MCF 10A (cell line): ENCODE results near the gene DGKG. TPM values are rescaled to one million over a fixed set of nuclear protein-coding genes. Genes with fewer than 3 reads are reported as not detected.

Source experiments
- BruUV-seq: library from RNA; stranded (reverse); fragments of 400-500 nt; replicated peaks from 2 replicates; lab custom pipeline; 2021; lab: Mats Ljungman, UMichigan
- CTCF ChIA-PET: fragments of 300-600 bp; sonication (Branson Sonifier 250); formaldehyde crosslinking; extraction: SDS; loops from one replicate; lab custom pipeline; 2021; ENCODE audit warnings: antibody characterized with exemption, inconsistent platforms; lab: Yijun Ruan, JAX
- POLR2A ChIA-PET: fragments of 300-600, 350-650 bp; sonication (Branson Sonifier 250); formaldehyde crosslinking; extraction: SDS; loops from one replicate; lab custom pipeline; 2020; ENCODE audit warnings: antibody characterized with exemption, inconsistent platforms; lab: Yijun Ruan, JAX
- DNase-seq: peaks from one replicate; pipeline ENCODE4 v3.0.0-alpha.2; 2018; ENCODE audit not compliant: unreplicated experiment
- H3K27ac Mint-ChIP-seq: one replicate; pipeline ENCODE4 v1.8.0; 2022; ENCODE audit warnings: mild to moderate bottlenecking, low read depth, mixed read lengths; ENCODE audit not compliant: unreplicated experiment
- H3K27me3 Mint-ChIP-seq: one replicate; pipeline ENCODE4 v1.8.0; 2022; ENCODE audit warnings: mixed read lengths; ENCODE audit not compliant: insufficient read depth, unreplicated experiment
- H3K36me3 Mint-ChIP-seq: one replicate; pipeline ENCODE4 v1.8.0; 2022; ENCODE audit warnings: mild to moderate bottlenecking, moderate library complexity, mixed read lengths; ENCODE audit not compliant: insufficient read depth, unreplicated experiment
- H3K4me1 Mint-ChIP-seq: one replicate; pipeline ENCODE4 v1.8.0; 2022; ENCODE audit warnings: mixed read lengths; ENCODE audit not compliant: insufficient read depth, unreplicated experiment
- H3K4me3 Mint-ChIP-seq: one replicate; pipeline ENCODE4 v1.8.0; 2022; ENCODE audit warnings: mild to moderate bottlenecking, moderate library complexity, mixed read lengths; ENCODE audit not compliant: unreplicated experiment
- H3K9me3 Mint-ChIP-seq: one replicate; pipeline ENCODE4 v1.8.0; 2022; ENCODE audit warnings: mixed read lengths; ENCODE audit not compliant: unreplicated experiment
- intact Hi-C: fragments of 100-400 bp; cut with micrococcal nuclease; formaldehyde crosslinking; loops from 2 replicates; pipeline ENCODE4 v1.14.1; 2022
- total RNA-seq: library from RNA; stranded (reverse); gene quantifications from 2 replicates; pipeline ENCODE4 v1.2.3, GENCODE V29; 2022
- TF ChIP-seq, protein P1 (sequence below): fragments of 200-600 bp; IDR thresholded peaks from one replicate; pipeline ENCODE4 v1.8.0; 2022; ENCODE audit warnings: antibody characterized with exemption, mild to moderate bottlenecking; ENCODE audit not compliant: unreplicated experiment

The DGKG gene
- total RNA-seq, 1 experiment from 2014 or later: not detected

DNA sequence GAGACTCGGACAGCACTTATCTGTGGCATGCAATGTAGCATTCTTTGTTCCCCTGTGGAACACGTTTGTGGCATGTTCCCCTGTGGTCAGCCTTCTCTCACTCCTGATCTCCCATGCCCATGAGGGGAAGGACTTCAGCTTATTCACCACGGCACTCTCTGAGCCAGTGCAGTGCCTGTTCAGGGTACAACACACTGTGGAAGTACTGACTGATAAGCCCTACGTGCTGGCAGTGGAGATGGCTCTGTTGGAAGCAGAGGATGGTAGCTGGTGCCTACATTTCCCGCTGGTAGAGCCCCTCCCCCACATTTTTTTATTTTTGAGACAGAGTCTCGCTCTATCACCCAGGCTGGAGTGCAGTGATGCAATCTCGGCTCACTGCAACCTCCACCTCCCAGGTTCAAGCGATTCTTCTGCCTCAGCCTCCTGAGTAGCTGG, 209.7 kb downstream of the DGKG start:
- Mint-ChIP-seq H3K9me3 (no peaks in the 10 kb centered on the region), H3K4me3 (no peak overlapping the region), H3K4me1 (no peaks in the 10 kb centered on the region), H3K27me3 (peaks cover 28% of the 10 kb centered on the region), H3K36me3 (no peaks in the 10 kb centered on the region), H3K27ac (no peak overlapping the region)
- ChIA-PET CTCF (interaction anchor here (0.6 kb wide), 1 partner anchor 102 kb away, joined by 3 read pairs; no protein-coding TSS in a partner anchor), POLR2A (no interaction called here)
- no TSS peak for BruUV-seq
- intact Hi-C loops: no loop called here
- no peak for DNase-seq
- TF ChIP-seq, protein P1, sequence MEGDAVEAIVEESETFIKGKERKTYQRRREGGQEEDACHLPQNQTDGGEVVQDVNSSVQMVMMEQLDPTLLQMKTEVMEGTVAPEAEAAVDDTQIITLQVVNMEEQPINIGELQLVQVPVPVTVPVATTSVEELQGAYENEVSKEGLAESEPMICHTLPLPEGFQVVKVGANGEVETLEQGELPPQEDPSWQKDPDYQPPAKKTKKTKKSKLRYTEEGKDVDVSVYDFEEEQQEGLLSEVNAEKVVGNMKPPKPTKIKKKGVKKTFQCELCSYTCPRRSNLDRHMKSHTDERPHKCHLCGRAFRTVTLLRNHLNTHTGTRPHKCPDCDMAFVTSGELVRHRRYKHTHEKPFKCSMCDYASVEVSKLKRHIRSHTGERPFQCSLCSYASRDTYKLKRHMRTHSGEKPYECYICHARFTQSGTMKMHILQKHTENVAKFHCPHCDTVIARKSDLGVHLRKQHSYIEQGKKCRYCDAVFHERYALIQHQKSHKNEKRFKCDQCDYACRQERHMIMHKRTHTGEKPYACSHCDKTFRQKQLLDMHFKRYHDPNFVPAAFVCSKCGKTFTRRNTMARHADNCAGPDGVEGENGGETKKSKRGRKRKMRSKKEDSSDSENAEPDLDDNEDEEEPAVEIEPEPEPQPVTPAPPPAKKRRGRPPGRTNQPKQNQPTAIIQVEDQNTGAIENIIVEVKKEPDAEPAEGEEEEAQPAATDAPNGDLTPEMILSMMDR: no peak

DNA sequence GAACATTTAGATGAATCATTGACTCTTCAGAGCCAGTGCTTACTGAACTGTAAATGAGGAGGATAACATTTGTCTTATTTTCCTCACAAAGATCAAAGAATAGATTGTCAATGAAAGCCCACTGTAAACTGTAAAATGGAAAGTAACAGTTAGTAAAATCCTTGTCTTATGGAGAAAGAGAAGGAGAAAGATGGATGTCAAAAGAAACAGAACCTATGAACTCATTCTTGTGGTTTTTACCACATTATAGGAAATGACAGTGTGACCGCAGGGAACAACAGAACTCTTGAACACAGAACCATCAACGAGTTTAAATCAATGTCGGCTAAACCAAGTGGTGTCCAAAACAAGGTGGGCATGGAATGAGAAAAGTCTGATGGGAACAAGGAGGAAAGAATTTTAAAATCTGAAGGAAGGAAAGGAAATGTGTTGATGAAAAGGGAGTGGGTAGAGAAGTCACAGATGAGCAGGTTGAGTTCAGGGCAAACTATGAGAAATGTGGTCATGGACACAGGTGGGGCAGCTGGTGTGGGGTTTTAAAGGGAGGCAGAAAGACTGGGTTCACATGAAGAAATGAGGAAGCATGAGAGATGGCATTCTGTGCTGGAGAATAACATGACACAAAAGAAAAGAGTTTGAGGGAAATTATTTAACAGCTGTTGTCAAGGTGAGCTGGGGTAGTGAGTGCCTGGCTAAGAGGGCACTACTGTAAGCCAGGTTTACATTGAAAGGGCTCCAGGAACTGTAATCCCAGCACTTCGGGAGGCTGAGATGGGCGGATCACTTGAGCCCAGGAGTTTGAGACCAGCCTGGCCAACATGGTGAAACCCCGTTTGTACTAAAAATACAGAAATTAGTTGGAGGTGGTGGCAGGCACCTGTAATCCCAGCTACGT, 210.7 kb downstream of the DGKG start:
- no peaks in the 10 kb centered on the region for H3K36me3 Mint-ChIP-seq
- H3K4me3 Mint-ChIP-seq: no peak overlapping the region
- no peak for DNase-seq
- TF ChIP-seq, protein P1: no peak
- no peaks in the 10 kb centered on the region for H3K4me1 Mint-ChIP-seq
- no peaks in the 10 kb centered on the region for H3K9me3 Mint-ChIP-seq
- intact Hi-C loops: no loop called here
- POLR2A ChIA-PET: interaction anchor here (0.6 kb wide), 1 partner anchor 102 kb away, joined by 3 read pairs; no protein-coding TSS in a partner anchor
- H3K27ac Mint-ChIP-seq: no peak overlapping the region
- no TSS peak for BruUV-seq
- peaks cover 28% of the 10 kb centered on the region for H3K27me3 Mint-ChIP-seq
- CTCF ChIA-PET: no interaction called here

DNA sequence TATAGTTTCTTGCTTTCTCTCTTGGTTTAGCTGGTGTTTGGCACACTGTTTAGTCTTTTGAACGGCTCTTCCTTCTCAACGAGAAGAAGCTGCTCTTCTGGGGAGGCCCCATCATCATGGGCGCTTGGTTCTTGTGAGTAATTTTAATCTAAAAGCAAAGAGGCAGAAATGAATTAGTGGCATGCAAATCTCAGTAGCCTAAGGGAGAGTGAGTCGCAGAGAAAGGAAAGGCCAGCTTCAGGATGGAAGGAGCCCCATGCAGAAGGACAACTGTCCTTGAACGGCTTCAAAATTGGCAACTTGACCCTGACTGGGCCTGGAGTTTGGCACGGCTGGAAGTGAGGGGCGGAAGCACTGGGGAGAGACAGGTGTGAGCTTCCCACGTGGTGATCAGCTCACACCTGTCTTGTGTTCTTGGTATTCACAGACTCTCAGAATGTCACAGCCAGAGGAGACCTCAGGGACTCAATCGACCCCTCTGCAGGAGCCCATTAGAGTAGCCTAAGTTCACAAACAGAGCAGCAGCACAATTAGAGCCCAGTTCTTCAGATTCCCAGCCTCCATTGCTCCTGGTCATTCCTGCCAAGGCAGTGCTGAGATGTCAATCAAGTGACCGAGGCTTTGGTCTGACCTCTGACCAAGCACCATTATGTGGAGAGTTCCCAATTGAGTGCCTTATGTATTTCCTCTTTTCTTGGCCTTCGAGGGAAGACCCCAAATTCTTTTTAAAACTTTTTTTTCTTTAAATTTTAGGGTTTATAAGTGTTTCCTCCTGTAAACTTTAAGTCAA, 211.8 kb downstream of the DGKG start:
- Mint-ChIP-seq H3K36me3 (no peaks in the 10 kb centered on the region), H3K4me1 (no peaks in the 10 kb centered on the region), H3K27ac (no peak overlapping the region), H3K27me3 (peaks cover 28% of the 10 kb centered on the region), H3K4me3 (no peak overlapping the region), H3K9me3 (no peaks in the 10 kb centered on the region)
- intact Hi-C loops: no loop called here
- no peak for DNase-seq
- ChIA-PET POLR2A (no interaction called here), CTCF (no interaction called here)
- no TSS peak for BruUV-seq
- TF ChIP-seq, protein P1: no peak
